Esophagus (tissue), 2 donors: ENCODE measurements around the gene CBFA2T3. TPM values are rescaled to one million over a fixed set of nuclear protein-coding genes. Genes with fewer than 3 reads are reported as not detected.

Experiments used
- H3K27ac ChIP-seq, 2 donors: one replicate each; pipeline ENCODE4 v1.5.1; 2013; ENCODE audit warnings: low read depth in 2 of 2, mild to moderate bottlenecking in 2 of 2, inconsistent platforms in 1 of 2, low read length in 1 of 2, moderate library complexity in 1 of 2
- H3K27me3 ChIP-seq, 2 donors: one replicate each; pipeline ENCODE4 v1.6.1; 2013; ENCODE audit warnings: low read length in 2 of 2, control low read depth in 1 of 2, mild to moderate bottlenecking in 1 of 2; ENCODE audit not compliant: insufficient read depth in 2 of 2, control insufficient read depth in 1 of 2
- H3K36me3 ChIP-seq, 2 donors: one replicate each; pipeline ENCODE4 v1.6.1; 2013; ENCODE audit warnings: low read length in 1 of 2; ENCODE audit not compliant: control insufficient read depth in 2 of 2, insufficient read depth in 2 of 2
- H3K4me1 ChIP-seq, 2 donors: one replicate each; pipeline ENCODE4 v1.6.1; 2013; ENCODE audit warnings: low read length in 1 of 2; ENCODE audit not compliant: control insufficient read depth in 2 of 2, insufficient read depth in 2 of 2
- H3K4me3 ChIP-seq, 2 donors: one replicate each; pipeline ENCODE4 v1.5.1; 2013; ENCODE audit warnings: low read length in 2 of 2, mild to moderate bottlenecking in 2 of 2, low read depth in 1 of 2, moderate library complexity in 1 of 2
- H3K9me3 ChIP-seq, 2 donors: one replicate each; pipeline ENCODE4 v1.6.1; 2013; ENCODE audit warnings: mild to moderate bottlenecking in 2 of 2, low read depth in 1 of 2, low read length in 1 of 2, moderate library complexity in 1 of 2; ENCODE audit not compliant: control insufficient read depth in 2 of 2, insufficient read depth in 1 of 2
- WGBS, 2 donors: extraction: QIAGEN DNeasy Blood & Tissue Kit; methylation state at CpG; one replicate each; pipeline ENCODE4 v1.1.7; 2013; 5-methylcytosine and 5-hydroxymethylcytosine counted together
- polyA plus RNA-seq, 2 donors: library from polyadenylated mRNA; stranded (reverse); fragments of 200-250 nt; gene quantifications; one replicate each; pipeline ENCODE4 v1.2.3, GENCODE V29; 2013
- donor health status: healthy with polysubstance abuse.
- donor health status: Bipolar disorder and iron deficiency.

The CBFA2T3 gene
- polyA plus RNA-seq, 2 donors = 0.93 to 1.4 TPM

DNA sequence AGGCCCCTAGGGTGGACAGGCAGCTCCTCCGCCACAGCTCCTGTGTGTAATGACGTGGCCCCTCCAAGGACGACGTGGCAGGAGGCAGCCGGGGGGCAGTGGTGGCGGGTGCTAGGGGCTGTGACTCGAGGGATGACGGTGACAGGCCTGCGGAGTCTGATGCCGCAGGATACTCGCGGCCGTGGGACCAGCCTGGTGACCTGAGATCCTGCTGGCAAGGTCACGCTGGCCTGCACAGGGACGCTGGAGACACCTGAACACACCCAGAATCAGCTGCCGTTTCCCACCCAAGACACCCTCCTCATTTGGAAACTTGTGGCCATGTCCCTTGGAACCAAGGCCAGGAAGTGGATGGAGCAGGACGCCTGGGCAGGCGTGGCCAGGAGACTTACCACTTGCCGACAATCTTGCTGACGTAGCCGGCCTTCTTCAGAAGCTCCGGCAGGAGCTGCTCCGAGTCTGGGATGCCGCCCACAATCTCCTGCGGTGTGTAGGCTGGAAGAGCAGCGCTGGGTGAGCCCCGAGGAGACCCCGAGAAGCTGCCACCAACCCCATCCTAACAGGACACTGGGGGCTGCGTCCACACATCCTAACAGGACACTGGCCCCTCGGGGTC is 136.3 kb downstream of the CBFA2T3 start:
- Histone ChIP-seq H3K4me3 (no peak overlapping the region), H3K9me3 (peaks cover 0 to 2% of the 10 kb centered on the region in 2 donors), H3K27ac (no peak overlapping the region), H3K27me3 (no peaks in the 10 kb centered on the region), H3K4me1 (no peaks in the 10 kb centered on the region), H3K36me3 (peaks cover 0 to 47% of the 10 kb centered on the region in 2 donors)
- WGBS, 2 donors = 93 to 95% methylated on average over 30 of the region's 30 CpGs

DNA sequence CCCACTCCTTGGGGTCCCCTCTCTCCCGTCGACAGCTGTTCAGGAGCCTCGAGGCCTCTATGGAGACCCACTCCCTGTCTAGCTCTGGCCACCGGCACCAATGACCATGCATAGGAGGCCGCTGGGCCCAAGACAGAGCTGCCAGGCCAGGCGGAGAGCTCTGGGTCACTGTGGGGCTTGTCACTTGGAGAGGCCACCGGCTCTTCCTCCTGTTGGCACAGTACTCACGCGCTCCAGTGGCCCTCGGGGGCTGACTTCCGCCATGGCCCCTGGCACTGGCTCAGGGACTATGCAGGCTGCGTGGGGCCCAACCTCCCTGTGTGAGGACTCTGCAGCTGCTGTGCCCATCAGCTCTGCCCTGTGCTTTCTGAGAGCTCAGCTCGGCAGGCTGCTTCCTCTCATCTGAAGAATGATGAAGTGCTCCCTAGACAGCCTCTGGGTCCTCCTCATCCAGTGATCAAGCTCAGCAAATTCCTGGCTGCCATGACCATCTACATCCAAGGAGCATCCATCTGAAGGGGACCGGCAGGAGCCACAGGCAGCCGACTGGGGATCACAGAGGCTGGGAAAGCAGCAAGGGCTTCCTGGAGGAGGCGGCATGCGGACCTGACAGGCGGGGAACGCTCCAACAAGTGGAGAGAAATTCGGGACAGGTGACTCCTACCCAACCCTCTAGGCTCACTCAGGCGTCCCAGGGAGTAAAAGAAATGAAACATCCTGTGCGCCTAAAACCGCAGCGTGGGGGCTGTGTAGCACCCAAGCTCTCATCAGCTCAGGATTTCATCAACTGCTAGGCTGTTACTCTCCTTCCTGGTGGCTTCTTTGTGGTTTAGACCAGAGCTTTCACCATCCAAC is 137.0 kb downstream of the CBFA2T3 start:
- H3K36me3 ChIP-seq = peaks cover 0 to 53% of the 10 kb centered on the region in 2 donors
- peaks cover 0 to 2% of the 10 kb centered on the region in 2 donors for H3K9me3 ChIP-seq
- H3K4me1 ChIP-seq = no peaks in the 10 kb centered on the region
- H3K27ac ChIP-seq = no peak overlapping the region
- H3K4me3 ChIP-seq = no peak overlapping the region
- H3K27me3 ChIP-seq = no peaks in the 10 kb centered on the region
- WGBS, 2 donors = 94% methylated on average over 24 of the region's 24 CpGs

DNA sequence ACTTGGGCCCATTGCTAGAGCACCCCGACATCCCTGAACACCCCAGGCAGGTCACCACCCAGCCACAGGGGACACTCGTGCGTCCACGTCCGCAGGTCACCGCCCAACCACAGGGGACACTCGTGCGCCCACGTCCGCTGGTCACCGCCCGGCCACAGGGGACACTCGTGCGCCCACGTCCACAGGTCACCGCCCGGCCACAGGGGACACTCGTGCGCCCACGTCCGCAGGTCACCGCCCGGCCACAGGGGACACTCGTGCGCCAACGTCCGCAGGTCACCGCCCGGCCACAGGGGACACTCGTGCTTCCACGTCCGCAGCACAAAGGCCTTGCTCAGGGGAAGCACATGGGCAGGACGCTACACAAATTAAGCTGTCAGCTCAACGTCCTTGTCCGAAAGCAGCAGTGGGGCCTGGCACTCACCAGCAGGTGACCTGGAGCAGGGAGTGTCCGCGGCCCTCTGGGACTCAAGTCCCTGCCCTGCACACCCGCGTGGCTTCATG is 137.9 kb downstream of the CBFA2T3 start:
- WGBS, 2 donors = 92 to 93% methylated on average over 39 of the region's 39 CpGs
- H3K36me3 ChIP-seq = peaks cover 0 to 57% of the 10 kb centered on the region in 2 donors
- peaks cover 0 to 2% of the 10 kb centered on the region in 2 donors for H3K9me3 ChIP-seq
- no peak overlapping the region for H3K4me3 ChIP-seq
- no peaks in the 10 kb centered on the region for H3K27me3 ChIP-seq
- H3K27ac ChIP-seq = no peak overlapping the region
- no peaks in the 10 kb centered on the region for H3K4me1 ChIP-seq

DNA sequence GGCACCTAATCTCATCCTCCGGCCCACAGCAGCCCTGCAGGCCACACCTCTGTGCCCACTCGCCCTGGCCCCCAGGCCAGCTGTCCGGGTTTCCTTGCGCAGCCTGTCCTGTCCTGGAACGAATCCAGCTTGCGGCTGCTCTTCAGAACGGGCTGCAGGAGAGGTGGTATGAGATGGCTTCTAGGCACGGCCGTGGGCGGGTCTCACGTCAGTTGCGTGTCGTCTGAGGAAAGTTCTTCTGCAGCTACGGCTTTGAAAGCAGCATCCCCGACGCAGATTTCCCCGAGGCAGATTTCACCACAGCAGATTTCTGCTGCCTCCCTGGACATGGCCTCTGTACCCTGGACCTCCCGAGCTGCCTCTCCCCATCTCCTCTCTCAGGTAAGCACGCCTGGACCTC is 138.4 kb downstream of the CBFA2T3 start:
- WGBS, 2 donors = 87 to 91% methylated on average over 19 of the region's 19 CpGs
- peaks cover 0 to 2% of the 10 kb centered on the region in 2 donors for H3K9me3 ChIP-seq

DNA sequence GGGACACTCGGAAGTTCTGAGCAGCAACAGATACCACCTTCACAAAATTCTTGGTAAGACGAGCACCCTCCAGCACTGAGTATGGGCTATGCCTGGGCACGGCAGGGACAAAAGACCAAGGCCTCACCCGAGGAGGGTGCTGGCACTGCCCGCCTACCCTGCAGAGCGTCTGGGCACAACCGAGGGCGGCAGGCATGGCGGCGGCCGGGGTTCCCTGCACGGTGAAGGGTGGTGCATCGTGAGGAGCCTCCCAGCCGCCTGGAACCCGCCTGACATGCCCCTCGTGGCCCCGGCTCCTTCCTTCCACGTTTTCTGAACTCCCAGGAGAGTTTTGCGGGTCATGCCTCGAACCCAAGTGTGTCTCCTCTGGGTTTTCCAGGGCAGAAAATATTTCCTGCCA is 139.2 kb downstream of the CBFA2T3 start:
- no peaks in the 10 kb centered on the region for H3K9me3 ChIP-seq
- 91 to 93% methylated on average over 20 of the region's 20 CpGs for WGBS, 2 donors
- no peaks in the 10 kb centered on the region for H3K27me3 ChIP-seq
- H3K27ac ChIP-seq = no peak overlapping the region
- no peaks in the 10 kb centered on the region for H3K4me1 ChIP-seq
- H3K4me3 ChIP-seq = no peak overlapping the region
- peaks cover 0 to 53% of the 10 kb centered on the region in 2 donors for H3K36me3 ChIP-seq

More for the DNA sequence above, 138.4 kb downstream of the CBFA2T3 start:
- H3K36me3 ChIP-seq = peaks cover 0 to 57% of the 10 kb centered on the region in 2 donors
- H3K4me3 ChIP-seq = no peak overlapping the region
- H3K27ac ChIP-seq = no peak overlapping the region
- H3K27me3 ChIP-seq = no peaks in the 10 kb centered on the region
- no peaks in the 10 kb centered on the region for H3K4me1 ChIP-seq

DNA sequence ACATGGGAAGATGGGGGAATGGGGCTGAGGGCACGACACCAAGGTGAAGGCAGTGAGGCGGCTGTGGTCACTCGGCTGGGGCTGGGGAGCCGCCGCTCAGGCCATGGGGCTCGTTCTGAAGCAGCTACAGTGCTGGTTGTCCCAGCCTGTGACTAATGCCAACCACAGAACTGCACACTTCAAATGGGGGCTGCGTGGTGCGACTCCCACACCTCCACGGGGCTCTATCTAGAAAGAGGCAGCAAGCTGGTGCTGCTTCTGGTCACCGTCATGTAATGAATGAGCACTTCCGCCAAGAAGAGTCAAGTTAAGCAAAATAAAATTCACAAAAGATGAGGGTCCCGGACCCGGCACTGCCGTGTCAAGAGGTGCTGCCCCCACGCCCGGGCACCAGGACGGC is 140.2 kb downstream of the CBFA2T3 start:
- no peaks in the 10 kb centered on the region for H3K4me1 ChIP-seq
- no peaks in the 10 kb centered on the region for H3K9me3 ChIP-seq
- no peak overlapping the region for H3K4me3 ChIP-seq
- H3K27me3 ChIP-seq = no peaks in the 10 kb centered on the region
- H3K36me3 ChIP-seq = peaks cover 0 to 45% of the 10 kb centered on the region in 2 donors
- H3K27ac ChIP-seq = no peak overlapping the region
- WGBS, 2 donors = 92% methylated on average over 17 of the region's 17 CpGs

GRCh38 chr16:88835818-88836217 is 141.2 kb downstream of the CBFA2T3 start:
- Histone ChIP-seq H3K27me3 (no peaks in the 10 kb centered on the region), H3K4me1 (no peaks in the 10 kb centered on the region), H3K27ac (no peak overlapping the region), H3K9me3 (no peaks in the 10 kb centered on the region), H3K4me3 (no peak overlapping the region), H3K36me3 (peaks cover 0 to 41% of the 10 kb centered on the region in 2 donors)
- 94 to 95% methylated on average over 31 to 33 of the region's 33 CpGs for WGBS, 2 donors

- WGBS, 2 donors = 84% methylated on average over 8 to 11 of the region's 11 CpGs
- Histone ChIP-seq H3K27ac (no peak overlapping the region), H3K36me3 (peaks cover 0 to 39% of the 10 kb centered on the region in 2 donors), H3K4me1 (no peaks in the 10 kb centered on the region), H3K4me3 (no peak overlapping the region), H3K9me3 (no peaks in the 10 kb centered on the region), H3K27me3 (no peaks in the 10 kb centered on the region)
Observed at GRCh38 chr16:88835383-88835782, 141.6 kb downstream of the CBFA2T3 start.

DNA sequence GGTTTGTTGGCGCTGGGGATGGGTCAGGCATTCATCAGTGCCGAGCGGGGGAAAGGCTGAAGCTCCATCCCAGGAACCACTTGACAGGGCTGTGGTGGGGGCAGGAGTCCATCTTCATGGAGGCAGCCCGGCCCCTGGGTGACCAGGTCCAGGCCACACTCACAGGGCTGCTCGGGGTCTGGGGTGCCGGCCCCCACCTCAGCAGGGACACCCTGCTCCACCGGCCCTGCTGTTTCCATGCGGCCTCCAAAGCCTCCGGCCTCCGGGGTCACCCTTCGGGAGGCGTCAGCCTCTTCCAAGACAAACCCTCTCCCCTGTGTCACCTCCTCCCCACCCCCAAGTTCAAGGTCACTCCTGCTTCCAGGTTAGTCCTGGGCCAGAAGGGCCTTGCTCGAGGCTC is 142.3 kb downstream of the CBFA2T3 start:
- Histone ChIP-seq H3K4me1 (no peaks in the 10 kb centered on the region), H3K27ac (no peak overlapping the region), H3K4me3 (no peak overlapping the region), H3K36me3 (peaks cover 0 to 32% of the 10 kb centered on the region in 2 donors), H3K27me3 (no peaks in the 10 kb centered on the region), H3K9me3 (no peaks in the 10 kb centered on the region)
- WGBS, 2 donors = 96 to 97% methylated on average over 10 to 13 of the region's 13 CpGs
